ENCODE data around the gene DENND1A.

The DENND1A gene

DNA sequence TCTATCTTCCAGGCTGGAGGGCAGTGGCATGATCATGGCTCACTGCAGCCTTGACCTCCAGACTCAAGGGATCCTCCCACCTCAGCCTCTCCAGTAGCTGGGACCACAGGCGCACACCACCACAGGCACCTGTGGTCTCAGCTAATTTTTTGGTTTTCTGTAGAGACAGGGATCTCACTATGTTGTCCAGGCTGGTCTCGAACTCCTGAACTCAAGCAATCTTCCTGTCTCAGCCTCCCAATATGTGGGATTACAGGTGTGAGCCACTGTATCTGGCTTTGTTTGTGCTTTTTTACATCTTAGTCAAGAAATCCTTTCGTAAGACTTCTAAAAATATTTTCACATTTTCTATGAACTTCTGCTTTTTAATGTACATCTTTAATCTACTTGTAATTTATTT is 116.9 kb downstream of the DENND1A start:
- DNase-seq = no peak

DNA sequence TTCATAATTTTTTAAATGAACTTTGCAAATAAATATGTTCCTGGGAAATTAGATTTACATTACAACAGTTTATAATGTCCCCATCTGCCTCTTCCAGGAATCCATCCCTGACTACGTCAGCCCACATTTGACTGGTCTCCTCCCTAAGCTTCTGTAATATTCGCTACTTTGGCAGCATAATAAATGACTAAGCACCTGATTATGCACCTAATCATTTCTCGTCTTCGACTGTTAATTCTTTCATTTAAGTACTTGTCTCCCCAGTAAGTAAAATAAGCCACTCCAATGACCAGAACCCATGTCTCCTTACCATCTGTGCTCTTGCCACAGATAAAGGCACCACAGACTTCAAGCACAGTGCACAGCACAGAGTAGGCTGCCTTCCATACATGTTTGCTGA is 122.7 kb downstream of the DENND1A start:
- DNase-seq = no peak

DNA sequence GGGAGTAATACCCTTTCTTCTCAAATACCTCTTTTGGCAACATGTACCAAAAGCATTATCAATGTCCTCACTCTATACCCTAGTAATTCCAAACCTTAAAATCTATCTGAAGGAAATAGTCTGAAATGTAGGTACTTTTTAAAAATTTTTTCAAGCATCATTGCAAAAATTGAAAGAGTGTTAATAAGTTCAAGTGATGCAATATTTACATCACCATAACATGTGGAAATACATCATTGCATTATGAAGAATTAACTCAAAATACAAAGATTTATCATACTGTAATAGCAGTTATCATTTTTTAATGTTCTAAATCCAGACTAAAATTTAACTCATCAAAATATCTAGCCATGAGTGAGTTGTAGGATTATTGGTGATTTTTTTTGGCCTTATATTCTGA is 123.1 kb downstream of the DENND1A start:
- DNase-seq = no peak

DNA sequence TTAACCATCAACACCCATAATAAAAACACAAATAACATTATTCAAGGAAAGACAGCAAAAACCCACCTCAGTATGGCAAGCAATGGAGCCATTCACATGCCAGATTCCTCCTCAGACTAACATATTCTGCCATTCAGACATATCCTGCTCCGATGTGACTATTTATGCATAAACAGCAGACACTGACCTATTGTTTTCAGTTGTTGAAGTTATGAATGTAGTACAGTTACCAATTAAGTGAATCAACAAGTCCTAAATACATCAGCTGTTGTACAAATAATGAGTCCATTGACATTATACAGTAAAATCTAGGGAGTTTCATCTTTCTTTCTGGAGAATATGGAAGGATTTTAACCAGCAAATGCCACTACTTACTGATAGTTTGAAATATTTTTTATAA is 131.7 kb downstream of the DENND1A start:
- DNase-seq = no peak

DNA sequence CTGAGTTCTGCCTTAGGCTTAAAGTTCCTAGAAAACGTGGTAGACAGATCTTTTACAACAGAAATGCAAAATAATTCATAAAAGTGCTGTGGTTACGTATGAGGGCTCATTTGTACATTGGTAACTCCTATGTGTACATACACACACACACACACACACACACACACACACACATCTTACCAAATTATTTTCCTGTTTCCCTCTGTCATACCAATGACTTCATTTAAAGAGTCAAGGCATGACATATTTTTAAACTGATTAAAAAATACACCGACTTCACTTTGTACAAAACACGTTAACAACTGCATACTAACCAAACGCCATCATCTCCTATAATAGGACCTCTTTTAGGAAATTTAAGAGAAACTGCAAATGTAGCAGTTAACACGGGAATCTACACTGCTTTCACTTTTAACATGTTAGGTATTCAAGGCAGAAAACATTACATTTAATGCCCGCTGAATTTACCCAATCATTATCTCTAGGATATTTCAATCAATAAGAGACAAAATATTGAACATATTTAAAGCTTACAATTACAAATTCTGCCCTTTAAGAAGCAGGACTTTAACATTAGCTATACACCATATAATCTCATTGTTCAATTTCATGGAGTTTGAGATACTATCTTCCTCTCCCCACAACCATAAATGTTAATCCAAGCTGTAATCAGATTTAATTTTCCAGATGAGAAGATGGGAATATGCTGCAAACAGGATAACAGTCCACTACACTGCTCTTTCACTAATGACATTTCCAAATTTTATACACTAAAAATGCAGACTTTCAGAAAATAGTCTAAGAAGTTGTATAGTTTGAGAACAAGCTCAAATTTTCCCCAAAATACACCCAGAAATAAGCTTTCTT is 133.1 kb downstream of the DENND1A start:
- DNase-seq = no peak

DNA sequence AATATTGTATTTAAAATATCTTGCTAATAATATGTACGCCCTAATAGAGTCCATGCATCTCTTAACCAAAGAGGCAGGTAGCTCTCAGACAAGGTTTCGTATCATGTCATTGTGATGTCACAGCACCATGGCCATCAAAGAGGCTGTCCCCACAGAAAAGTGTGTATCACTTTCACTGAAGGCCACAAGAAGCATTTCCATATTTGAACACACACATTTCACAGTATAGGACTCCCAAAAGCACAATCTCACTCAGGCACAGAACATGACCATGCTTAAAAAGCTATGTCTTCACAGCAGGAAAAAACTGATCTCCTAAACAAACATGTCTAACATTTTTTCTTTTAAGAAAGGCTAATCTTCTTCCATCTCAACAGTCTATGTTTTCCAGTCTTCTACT is 133.8 kb downstream of the DENND1A start:
- no peak for DNase-seq

DNA sequence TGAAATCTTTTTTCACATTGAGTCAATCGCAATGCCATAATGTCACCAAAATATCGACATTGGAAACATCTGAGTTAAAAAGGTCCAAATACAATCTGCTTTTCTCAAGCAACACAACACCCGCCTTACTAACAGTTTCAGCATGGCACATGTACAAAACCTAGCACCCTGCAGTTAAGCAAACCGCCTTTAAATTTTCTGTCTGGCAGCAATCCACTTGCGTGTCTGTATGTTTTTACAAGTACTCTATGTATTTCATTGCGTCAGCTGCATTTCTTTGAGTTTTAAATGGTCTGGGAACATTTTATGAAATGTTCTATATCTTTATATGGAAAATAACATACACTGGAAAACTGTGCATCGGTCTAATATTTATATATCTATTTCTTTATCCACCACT is 134.6 kb downstream of the DENND1A start:
- DNase-seq = no peak

DNA sequence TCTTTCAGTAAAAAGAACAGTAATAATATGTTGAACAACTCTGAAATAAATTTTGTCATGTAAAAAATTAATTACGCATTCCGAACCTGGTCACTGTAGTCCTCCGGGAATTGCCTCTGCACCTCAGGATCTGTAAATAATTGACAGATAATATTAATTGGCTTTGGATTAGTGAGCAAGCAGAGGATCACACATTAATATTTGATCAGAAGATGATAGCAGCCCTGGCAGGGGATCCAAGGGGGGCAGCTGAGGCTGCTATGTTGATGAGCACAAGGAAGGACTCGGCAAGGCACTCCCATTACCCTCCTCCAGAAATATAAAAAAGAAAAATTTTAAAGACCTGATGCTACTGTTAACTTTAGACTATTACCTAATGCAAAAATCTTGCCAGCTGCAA is 137.4 kb downstream of the DENND1A start:
- DNase-seq = no peak

DNA sequence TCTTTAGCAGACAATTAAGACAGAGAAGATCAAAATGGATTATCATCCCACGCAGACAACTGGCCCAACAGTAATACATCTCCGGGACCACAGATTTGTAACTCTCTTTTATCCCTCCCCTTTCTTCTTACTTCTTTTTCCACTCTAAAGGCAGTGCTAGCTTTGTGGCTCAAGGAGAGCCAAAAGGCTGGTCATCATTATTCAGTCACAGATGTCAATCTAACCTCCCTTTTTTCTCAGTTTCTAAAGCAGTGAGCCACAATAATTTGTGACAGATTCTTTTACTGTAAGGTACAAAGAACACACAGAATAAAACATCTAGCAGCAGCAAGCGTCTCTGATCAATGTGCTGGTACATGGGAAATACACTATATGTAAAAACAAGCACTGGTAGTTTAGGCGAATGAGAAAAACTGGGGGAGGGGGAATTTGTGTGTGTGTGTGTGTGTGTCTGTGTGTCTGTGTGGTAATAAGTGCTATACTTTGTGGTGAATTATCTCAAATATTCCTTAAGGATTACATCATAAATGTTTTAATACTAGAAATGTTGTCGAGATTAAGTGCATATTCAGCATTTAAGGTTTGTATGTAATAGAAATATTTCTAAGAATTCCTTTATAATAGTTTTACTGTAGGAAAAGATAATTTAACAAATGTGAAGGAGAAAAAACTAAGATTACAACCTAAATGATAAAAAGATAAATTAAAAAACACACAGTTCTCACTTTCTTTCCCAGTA is 140.2 kb downstream of the DENND1A start:
- no peak for DNase-seq

DNA sequence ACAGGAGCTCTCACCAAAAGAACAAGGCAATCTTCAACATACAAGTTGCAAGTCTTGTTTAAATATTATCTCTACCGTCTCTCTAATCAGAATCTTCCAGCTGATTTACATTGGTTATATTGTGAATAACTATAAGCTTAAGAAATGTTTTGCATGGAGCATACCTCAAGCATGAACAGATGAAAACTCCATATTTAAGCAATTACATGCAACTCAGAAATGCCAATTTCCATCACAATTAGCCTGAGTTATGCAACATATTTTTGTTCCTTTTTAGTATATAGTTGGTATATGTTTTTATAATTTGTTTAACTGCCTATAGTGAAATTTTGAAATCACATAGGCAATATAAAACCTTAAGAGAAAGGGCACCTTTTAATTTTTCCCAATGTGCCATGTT is 142.5 kb downstream of the DENND1A start:
- no peak for DNase-seq

DNA sequence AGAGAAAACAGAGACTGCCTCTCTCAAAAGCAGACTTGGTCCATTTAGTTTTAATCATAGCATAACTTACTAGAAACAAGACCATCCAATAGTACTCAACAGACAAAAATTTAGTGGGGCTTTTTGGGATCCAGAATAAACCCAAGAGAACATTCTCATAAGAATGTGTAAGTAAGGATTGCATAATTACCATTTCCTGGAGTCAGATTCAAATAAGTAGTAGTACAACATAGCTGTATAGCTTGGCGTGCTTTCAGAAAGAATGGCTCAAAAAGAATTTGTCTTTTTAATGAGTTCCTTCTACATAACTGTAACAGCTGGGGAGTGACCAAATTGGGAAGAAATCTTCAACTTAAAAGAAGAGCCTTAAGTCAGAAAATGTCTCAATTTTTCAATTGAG is 145.4 kb downstream of the DENND1A start:
- DNase-seq = no peak

DNA sequence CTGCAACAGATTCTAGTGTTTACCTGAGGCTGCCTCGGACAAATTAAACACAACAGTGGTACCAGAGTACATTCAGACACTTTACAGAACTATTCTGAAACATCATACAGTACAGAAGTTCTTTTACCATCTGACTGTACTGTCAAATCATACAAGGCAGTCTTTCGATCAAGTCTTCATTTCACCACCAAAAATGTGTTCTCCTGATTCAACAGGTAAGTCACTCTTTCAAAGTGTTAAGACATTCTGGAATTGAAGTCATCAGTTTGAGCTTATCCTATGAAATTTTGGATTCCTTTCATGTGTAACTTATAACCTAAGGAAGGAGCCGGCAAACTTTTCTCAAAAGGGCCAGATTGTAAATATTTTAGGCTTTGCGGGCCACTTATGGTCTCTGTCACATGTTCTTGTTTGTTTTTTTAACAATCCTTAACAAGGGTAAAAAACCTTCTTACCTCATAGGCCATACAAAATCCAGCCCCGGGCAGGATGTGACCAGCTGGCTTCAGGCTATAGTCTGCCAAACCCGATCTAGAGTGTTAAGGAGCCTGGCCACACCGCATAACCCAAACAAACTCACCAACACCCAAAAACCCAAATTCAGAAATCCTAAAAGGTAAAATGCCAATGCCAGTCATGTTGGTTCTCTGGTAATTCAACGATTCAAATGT is 151.6 kb downstream of the DENND1A start:
- DNase-seq = no peak

DNA sequence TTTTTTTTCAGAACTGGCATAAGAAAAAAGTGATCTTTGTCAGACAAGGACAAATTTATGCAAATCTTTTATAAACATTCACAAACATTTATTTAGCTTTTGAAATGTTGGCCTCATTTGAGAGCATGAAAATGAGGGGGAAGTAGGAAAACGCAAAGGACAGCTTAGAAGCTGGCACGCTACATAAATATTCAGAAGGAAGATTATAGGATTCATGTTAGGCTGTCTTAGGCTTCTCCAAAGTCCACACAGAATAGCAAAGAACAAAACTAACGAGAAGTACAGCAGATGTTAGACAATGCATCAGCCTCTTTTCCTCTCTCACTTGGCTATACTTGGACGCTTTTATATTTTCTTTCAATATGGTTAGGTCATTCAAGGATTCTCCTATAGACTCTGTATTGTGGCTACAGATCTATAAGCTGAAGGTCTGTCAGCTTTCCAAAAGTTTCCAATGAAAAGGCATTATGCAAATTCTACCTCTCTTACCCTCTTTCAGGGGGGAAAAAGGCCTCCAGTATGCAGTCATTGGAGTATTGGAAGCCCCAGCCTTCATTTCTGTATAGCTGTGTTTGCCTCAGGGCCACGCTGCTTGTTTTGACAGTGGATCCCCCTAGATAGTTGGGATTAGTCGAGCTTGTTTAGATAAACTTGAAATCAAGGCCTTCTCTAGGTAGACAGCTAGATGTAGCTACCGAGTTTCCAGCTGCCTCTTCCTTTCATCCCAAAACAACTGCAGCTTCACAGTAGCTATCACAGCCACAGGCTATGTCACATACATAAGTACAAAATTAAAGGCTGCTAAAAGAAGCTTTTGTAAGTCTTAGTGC is 153.0 kb downstream of the DENND1A start:
- DNase-seq = no peak

DNA sequence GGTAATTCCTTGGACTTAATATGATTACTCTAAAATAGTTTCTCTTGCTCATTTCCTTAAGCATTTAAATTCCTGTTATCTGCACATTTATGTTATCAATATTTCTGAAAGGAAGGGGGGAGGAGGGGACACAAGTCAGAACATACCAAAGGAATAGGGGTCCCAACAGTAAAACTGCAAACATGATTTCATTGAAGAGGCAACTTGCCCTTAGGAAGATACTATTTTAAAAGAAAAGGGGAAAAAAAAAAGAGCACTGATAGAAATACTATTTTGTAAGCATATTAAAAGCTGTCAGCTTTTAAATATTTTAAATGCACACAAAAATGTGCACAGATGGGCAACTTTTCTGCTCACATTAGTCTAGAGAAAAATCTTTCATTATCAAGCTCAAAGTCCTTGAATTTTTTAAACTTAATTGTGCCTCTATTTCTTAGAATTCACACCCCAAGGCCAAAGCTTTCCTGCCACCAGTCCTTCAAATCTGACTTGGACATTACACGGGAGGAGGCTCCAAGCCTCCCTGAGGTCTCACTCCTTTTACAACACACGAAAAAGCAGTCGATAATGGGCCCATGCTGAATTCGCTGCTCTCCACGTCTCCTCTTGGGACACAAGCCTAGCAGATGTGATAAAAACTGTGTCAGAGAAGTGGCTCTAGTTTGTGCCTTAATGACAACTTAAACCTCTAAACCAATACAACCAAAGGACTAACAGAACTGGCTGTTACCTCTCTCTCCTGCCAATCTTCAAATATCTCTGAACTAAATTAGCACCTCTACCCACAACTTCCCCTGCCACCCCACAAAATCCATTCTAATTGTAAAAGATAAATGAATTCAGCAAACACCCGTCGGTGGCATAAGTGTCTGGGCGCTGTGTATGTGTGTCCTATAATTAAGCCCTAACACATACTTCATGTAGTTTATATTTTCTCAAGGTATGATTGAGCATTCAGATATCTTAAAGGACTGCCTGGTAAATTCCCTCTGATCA is 154.3 kb downstream of the DENND1A start:
- no peak for DNase-seq

DNA sequence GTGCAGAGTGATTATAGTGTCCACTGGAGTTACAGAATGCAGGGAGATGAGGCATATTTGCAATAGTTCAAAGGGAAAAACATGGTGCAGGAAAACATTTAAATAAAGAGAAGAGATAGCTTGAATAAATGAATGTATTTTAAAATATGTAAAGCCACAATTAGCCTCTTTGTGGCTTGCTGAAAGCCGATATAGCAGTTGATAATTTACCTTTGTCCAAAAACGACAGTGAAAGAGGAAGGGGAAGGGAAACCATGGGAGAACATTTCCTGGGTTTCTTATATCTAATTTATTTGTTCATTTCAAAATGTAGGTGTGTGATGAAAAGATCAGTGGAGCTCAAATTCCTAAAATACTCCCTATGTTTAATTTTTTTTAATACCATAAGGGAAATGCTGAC is 156.1 kb downstream of the DENND1A start:
- DNase-seq = no peak

DNA sequence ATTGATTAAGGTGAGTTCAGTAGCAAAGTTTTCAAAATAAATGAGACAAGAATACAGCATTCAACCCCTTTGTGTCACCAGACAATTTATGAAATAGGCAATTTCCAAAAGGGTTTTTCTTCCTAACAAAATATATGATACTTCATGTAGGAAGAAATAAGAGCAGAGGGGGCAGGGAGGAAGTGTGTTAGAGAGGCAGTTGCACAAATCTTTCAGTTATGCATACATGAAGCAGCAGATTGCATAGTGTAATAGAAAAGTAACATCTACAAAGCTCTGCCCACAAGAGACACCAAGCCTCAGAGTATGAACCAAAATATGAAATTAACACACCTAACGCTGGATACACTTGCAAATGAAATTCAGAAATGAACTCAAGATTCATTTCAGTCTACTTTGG is 157.0 kb downstream of the DENND1A start:
- no peak for DNase-seq

DNA sequence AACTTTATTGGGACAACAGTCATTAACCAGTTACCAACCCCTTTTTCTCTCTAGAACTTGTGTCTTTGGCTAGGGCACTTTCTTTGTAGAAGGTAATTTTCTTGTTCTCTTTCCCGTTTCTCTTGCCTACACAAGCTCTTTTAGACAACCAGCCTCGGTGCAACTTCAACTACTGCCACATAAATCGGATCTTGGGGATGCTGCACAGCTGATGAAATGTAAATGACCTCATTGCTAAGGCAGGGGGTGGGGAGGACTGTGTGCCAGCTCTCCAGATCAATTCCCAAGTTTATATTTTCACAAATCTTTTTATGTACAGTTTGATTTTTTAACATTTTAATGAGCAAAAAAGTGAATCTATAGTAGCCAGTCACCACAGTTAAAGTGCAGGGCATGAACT is 157.6 kb downstream of the DENND1A start:
- DNase-seq = no peak

DNA sequence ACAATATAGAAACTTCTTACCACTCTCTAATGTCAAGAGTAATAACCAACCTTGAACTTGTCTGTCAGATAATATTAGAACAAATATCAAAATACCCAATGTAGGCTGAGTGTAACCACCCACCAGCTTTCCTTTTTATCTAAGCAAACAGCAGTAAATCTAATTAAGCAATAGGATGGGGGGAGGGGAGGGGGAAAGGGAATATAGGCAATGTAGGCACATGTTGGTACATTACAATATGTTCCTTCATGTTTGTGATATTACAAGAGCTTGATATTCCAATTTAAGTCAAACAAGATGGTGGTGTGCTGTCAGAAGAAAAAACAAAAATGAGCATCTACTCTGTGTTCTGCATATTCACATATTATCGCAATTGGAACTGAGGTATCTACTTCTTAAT is 158.2 kb downstream of the DENND1A start:
- DNase-seq = no peak

DNA sequence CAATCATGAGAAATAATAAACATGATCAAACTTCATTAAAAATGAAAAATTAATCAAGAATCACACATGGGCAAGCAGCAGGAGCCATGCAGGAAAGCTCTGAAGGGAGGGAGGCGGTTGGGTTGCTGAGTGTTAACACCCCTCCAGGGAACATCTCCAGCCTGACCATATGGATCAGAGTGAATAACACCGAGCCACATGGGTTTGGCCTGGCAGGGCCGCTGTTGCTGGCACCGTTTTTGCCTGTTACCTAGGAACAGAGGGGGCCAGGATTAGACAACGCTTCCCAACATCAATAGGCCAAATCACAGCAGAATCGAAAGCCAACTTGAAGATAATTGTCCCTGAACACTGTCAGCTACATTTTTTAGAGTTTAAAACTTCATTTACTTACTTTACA is 160.2 kb downstream of the DENND1A start:
- DNase-seq = peak; percentile 72

DNA sequence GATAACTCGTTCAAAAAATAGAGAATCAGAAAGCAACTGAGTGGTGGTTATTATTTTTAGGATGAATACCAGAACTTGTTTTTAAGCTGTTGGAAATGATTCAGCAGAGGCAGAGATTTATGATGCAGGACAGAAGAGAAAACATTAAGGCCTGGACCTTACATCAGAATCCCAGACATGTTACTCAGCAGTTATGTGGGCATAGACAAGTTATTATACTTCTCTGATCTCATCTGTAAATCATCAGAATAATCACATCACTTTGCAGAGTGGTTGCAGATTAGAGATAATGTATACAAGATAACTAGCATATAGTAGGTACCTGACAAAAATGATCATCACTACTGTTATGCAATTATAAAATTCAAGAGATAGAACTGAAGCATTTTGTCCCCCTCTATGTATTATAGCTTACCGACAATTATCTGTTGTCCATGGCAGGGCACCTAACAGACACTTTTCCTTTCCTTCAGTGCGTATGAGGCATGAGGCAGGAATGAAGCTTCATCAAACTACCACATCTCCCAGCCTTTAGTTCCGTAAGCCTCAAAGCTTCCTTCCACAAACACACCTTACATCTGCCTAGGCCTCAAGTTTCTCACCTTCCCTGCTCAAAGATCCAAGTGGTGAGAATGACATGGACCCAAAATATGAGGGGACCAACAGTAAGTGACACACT is 165.9 kb downstream of the DENND1A start:
- DNase-seq = no peak
